Neural cell (in vitro differentiated cells): ENCODE data around the gene TMEM234.

Source experiments
- EP300 ChIP-seq: fragments of 450-650 bp; conservative IDR thresholded peaks from 2 replicates; pipeline ENCODE4 v1.6.1; 2014; ENCODE audit warnings: antibody characterized with exemption, mild to moderate bottlenecking, moderate library complexity; ENCODE audit not compliant: poor library complexity, severe bottlenecking
- EZH2 ChIP-seq: fragments of 200-600, 300-800 bp; shearing (Covaris generic), sonication (generic); IDR thresholded peaks from 2 replicates; pipeline ENCODE4 v1.6.1; 2014; ENCODE audit warnings: antibody characterized with exemption, low read length, borderline replicate concordance, mild to moderate bottlenecking; ENCODE audit not compliant: insufficient read depth, poor library complexity, severe bottlenecking
- MXI1 ChIP-seq: fragments of 450-650 bp; conservative IDR thresholded peaks from 2 replicates; pipeline ENCODE4 v1.6.1; 2014; ENCODE audit warnings: antibody characterized with exemption, mild to moderate bottlenecking; ENCODE audit not compliant: poor library complexity, severe bottlenecking
- POLR2AphosphoS5 ChIP-seq: IDR thresholded peaks from 2 replicates; pipeline ENCODE4 v1.6.1; 2012
- RAD21 ChIP-seq: fragments of 450-650 bp; conservative IDR thresholded peaks from 2 replicates; pipeline ENCODE4 v1.6.1; 2014; ENCODE audit warnings: antibody characterized with exemption, mild to moderate bottlenecking, moderate library complexity
- TAF1 ChIP-seq: IDR thresholded peaks from 2 replicates; pipeline ENCODE4 v1.6.1; 2012; ENCODE audit warnings: low read depth
- TF ChIP-seq, protein P1 (sequence below): fragments of 450-650 bp; IDR thresholded peaks from 2 replicates; pipeline ENCODE4 v1.5.1; 2014; ENCODE audit warnings: antibody characterized with exemption, mild to moderate bottlenecking, moderate library complexity; ENCODE audit not compliant: poor library complexity, severe bottlenecking
- TF ChIP-seq, protein P2 (sequence below): IDR thresholded peaks from 2 replicates; pipeline ENCODE4 v1.6.1; 2012; ENCODE audit warnings: borderline replicate concordance

DNA sequence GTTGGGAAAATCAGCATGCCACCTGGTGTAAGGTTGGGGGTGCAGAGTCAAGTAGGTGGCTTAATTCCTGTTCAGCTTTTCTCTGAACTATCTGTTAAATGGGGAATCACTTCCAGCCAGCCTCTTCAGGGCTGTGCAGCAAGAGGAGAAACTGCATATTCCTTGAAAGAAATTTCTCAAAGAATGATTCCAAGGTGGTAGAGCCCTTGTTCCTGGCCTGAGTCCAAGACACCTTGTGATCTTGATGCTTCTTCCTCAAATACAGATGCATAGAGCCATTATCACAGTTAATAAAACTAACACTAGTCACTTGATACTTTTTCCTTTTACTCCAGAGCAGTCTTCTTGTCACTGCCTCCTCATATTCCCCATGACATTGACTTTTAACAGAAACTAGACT lies 37.5 kb downstream of the TMEM234 start:
- TF ChIP-seq, protein P1, sequence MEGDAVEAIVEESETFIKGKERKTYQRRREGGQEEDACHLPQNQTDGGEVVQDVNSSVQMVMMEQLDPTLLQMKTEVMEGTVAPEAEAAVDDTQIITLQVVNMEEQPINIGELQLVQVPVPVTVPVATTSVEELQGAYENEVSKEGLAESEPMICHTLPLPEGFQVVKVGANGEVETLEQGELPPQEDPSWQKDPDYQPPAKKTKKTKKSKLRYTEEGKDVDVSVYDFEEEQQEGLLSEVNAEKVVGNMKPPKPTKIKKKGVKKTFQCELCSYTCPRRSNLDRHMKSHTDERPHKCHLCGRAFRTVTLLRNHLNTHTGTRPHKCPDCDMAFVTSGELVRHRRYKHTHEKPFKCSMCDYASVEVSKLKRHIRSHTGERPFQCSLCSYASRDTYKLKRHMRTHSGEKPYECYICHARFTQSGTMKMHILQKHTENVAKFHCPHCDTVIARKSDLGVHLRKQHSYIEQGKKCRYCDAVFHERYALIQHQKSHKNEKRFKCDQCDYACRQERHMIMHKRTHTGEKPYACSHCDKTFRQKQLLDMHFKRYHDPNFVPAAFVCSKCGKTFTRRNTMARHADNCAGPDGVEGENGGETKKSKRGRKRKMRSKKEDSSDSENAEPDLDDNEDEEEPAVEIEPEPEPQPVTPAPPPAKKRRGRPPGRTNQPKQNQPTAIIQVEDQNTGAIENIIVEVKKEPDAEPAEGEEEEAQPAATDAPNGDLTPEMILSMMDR = no peak
- TF ChIP-seq EP300 (no peak), RAD21 (no peak), EZH2 (no peak), POLR2AphosphoS5 (no peak), TAF1 (no peak), MXI1 (no peak)
- TF ChIP-seq, protein P2, sequence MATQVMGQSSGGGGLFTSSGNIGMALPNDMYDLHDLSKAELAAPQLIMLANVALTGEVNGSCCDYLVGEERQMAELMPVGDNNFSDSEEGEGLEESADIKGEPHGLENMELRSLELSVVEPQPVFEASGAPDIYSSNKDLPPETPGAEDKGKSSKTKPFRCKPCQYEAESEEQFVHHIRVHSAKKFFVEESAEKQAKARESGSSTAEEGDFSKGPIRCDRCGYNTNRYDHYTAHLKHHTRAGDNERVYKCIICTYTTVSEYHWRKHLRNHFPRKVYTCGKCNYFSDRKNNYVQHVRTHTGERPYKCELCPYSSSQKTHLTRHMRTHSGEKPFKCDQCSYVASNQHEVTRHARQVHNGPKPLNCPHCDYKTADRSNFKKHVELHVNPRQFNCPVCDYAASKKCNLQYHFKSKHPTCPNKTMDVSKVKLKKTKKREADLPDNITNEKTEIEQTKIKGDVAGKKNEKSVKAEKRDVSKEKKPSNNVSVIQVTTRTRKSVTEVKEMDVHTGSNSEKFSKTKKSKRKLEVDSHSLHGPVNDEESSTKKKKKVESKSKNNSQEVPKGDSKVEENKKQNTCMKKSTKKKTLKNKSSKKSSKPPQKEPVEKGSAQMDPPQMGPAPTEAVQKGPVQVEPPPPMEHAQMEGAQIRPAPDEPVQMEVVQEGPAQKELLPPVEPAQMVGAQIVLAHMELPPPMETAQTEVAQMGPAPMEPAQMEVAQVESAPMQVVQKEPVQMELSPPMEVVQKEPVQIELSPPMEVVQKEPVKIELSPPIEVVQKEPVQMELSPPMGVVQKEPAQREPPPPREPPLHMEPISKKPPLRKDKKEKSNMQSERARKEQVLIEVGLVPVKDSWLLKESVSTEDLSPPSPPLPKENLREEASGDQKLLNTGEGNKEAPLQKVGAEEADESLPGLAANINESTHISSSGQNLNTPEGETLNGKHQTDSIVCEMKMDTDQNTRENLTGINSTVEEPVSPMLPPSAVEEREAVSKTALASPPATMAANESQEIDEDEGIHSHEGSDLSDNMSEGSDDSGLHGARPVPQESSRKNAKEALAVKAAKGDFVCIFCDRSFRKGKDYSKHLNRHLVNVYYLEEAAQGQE = no peak
